ENCODE data around the gene MAPKAPK2. TPM values are rescaled to one million over a fixed set of nuclear protein-coding genes. Genes with fewer than 3 reads are reported as not detected.
A peak's percentile ranks its signal among the peaks of the same experiment; 100 is the strongest.

Gene MAPKAPK2
- total and polyA plus RNA-seq, 2 experiments from 2014 or later: 12.8 to 39.4 TPM

DNA sequence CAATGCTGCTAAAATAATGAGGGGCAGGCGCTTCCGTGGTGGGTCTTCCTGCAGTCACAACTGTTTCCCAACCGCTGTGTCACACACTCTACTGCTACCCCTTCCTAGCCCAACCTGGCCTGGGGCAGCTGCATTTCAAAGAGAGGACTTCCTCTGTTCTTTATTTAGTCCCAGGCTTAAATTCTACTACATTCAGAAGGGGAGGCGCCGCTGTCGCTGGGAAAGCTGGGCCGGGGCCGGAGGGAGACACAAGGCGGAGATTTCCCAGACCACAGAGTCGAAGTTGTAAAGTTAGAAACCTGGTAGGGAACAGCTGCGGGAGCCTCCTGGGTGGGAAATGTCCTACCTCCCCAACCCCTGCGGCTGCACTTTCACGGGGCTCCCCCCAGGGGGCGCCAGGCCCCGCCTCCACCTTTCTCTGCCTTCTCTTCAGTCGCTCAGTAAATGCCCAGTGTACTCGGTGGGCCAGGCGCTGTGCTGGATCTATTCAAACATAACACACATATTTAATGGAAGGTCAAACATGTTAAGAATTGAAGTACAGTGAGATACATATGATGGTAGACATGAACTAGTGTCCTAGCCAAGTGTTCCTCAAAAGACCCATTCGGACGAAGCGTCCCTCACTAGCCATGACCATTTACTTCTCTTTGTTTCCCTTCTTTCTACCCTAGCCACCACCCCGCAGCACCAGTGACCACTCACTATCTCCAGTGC is 26.3 kb upstream of the MAPKAPK2 start:
- Histone ChIP-seq H3K4me3 (no peak overlapping the region), H3K9me2 (replicated peaks; ENCODE audit: insufficient read depth) (no peaks in the 10 kb centered on the region), H3K27ac (no peak overlapping the region), H2AFZ (no peak overlapping the region), H3K4me2 (peak overlapping the region; percentile 12), H3K9me3 (ENCODE audit: low read depth) (no peaks in the 10 kb centered on the region), H3K79me2 (no peaks in the 10 kb centered on the region), H4K20me1 (ENCODE audit: insufficient read depth, poor library complexity, severe bottlenecking) (no peaks in the 10 kb centered on the region), H3K4me1 (ENCODE audit: insufficient read depth) (no peaks in the 10 kb centered on the region), H3K36me3 (replicated peaks; ENCODE audit: insufficient read depth, low read depth) (no peaks in the 10 kb centered on the region), H3K27me3 (peaks cover 15% of the 10 kb centered on the region)
- TF ChIP-seq EZH2phosphoT487 (IDR thresholded peaks at IDR 0.05; ENCODE audit: low read depth, severe bottlenecking, unreplicated experiment): no peak
- TF ChIP-seq, protein P1, sequence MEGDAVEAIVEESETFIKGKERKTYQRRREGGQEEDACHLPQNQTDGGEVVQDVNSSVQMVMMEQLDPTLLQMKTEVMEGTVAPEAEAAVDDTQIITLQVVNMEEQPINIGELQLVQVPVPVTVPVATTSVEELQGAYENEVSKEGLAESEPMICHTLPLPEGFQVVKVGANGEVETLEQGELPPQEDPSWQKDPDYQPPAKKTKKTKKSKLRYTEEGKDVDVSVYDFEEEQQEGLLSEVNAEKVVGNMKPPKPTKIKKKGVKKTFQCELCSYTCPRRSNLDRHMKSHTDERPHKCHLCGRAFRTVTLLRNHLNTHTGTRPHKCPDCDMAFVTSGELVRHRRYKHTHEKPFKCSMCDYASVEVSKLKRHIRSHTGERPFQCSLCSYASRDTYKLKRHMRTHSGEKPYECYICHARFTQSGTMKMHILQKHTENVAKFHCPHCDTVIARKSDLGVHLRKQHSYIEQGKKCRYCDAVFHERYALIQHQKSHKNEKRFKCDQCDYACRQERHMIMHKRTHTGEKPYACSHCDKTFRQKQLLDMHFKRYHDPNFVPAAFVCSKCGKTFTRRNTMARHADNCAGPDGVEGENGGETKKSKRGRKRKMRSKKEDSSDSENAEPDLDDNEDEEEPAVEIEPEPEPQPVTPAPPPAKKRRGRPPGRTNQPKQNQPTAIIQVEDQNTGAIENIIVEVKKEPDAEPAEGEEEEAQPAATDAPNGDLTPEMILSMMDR (IDR thresholded peaks at IDR 0.05; ENCODE audit: poor library complexity): peak; percentile 64
- 21% methylated on average over 22 of the region's 22 CpGs for WGBS (ENCODE audit: low lambda C conversion rate, missing lambda C conversion rate)
- peak; percentile 48 for DNase-seq (ENCODE audit: low spot score)

GRCh38 chr1:206658981-206659273 is 25.8 kb upstream of the MAPKAPK2 start:
- no peaks in the 10 kb centered on the region for H3K36me3 ChIP-seq (replicated peaks; ENCODE audit: insufficient read depth, low read depth)
- H3K4me1 ChIP-seq (ENCODE audit: insufficient read depth): peaks cover 2% of the 10 kb centered on the region
- no peaks in the 10 kb centered on the region for H4K20me1 ChIP-seq (ENCODE audit: insufficient read depth, poor library complexity, severe bottlenecking)
- H3K27me3 ChIP-seq: peaks cover 20% of the 10 kb centered on the region
- WGBS (ENCODE audit: low lambda C conversion rate, missing lambda C conversion rate): 68% methylated on average over 3 of the region's 7 CpGs
- H3K27ac ChIP-seq: no peak overlapping the region
- no peak for DNase-seq (ENCODE audit: low spot score)
- no peaks in the 10 kb centered on the region for H3K79me2 ChIP-seq
- H3K9me3 ChIP-seq (ENCODE audit: low read depth): no peaks in the 10 kb centered on the region
- no peak overlapping the region for H2AFZ ChIP-seq
- H3K9me2 ChIP-seq (replicated peaks; ENCODE audit: insufficient read depth): no peaks in the 10 kb centered on the region
- no peak overlapping the region for H3K4me3 ChIP-seq
- TF ChIP-seq, protein P1 (IDR thresholded peaks at IDR 0.05; ENCODE audit: poor library complexity): no peak
- no peak for TF ChIP-seq EZH2phosphoT487 (IDR thresholded peaks at IDR 0.05; ENCODE audit: low read depth, severe bottlenecking, unreplicated experiment)
- no peak for TF ChIP-seq EZH2 (IDR thresholded peaks at IDR 0.05; ENCODE audit: borderline replicate concordance)
- no peak overlapping the region for H3K4me2 ChIP-seq

- Histone ChIP-seq H3K27me3 (peaks cover 21% of the 10 kb centered on the region), H2AFZ (no peak overlapping the region), H3K4me2 (no peak overlapping the region), H3K36me3 (replicated peaks; ENCODE audit: insufficient read depth, low read depth) (no peaks in the 10 kb centered on the region), H3K79me2 (no peaks in the 10 kb centered on the region), H3K9me3 (ENCODE audit: low read depth) (no peaks in the 10 kb centered on the region), H3K4me1 (ENCODE audit: insufficient read depth) (peaks cover 4% of the 10 kb centered on the region), H3K4me3 (no peak overlapping the region), H4K20me1 (ENCODE audit: insufficient read depth, poor library complexity, severe bottlenecking) (no peaks in the 10 kb centered on the region), H3K9me2 (replicated peaks; ENCODE audit: insufficient read depth) (no peaks in the 10 kb centered on the region), H3K27ac (no peak overlapping the region)
- TF ChIP-seq EZH2 (IDR thresholded peaks at IDR 0.05; ENCODE audit: borderline replicate concordance) (no peak), EZH2phosphoT487 (IDR thresholded peaks at IDR 0.05; ENCODE audit: low read depth, severe bottlenecking, unreplicated experiment) (no peak)
- TF ChIP-seq, protein P1 (IDR thresholded peaks at IDR 0.05; ENCODE audit: poor library complexity): no peak
- 92% methylated on average over 4 of the region's 4 CpGs for WGBS (ENCODE audit: low lambda C conversion rate, missing lambda C conversion rate)
- no peak for DNase-seq (ENCODE audit: low spot score)
Observed at GRCh38 chr1:206660136-206660535, 24.6 kb upstream of the MAPKAPK2 start.

Data from hepatocyte (in vitro differentiated cells).